GM11168 (cell line): ENCODE data around the gene CFAP20.
"Not testable (repeated sequence)": the region's sequence is repeated elsewhere in the genome, so short reads cannot be mapped to it uniquely, and the experiment has no call there.

ENCODE experiments used
- in situ Hi-C: fragments of 300-500 bp; cut with MboI; formaldehyde crosslinking; loops from one replicate; pipeline ENCODE4 v1.12.0; 2022; ENCODE audit warnings: low sequenced_read_pairs; ENCODE audit not compliant: unreplicated experiment

The CFAP20 gene

DNA sequence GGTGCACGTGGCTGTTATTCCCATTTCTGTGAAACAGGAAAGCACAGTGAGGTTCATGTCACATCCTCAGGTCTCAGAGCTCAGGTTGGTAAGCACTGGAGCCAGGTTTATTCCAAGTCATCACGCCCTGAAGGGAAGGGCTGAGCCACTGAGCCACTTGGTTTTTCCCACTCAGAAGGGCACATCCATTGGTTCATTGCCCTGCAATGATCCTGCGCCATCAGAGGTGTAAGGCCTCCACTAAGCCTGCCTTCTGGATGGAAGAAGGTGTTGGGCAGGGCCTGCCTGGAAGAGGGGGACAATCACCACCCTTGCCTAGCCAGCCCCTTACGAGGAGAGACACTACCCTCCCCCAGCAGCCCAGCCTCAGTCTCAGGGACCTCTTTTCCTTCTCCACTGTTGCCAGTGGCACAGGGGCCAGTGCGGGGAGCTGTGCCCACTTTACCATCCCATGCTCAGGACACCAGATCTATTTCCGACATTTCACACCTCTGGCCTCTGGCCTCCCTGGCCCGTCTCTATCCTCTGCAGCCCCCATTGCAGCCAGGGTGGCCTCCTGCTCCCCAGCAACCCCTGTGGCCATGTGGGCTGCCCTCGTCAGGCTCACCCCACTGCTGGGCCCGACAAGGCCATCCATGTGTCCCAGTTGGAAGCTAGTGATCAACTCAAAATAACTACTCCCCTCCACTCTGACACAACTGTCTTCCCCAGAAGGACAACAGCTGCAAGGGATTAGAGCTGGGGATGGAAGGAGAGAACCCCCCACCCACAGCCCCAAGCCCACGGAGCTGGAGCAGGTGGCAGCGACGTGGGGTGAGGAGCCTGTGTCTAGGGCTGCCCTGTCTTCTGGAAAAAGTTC, 29.9 kb downstream of the CFAP20 start:
- in situ Hi-C loops, result no loop called here

DNA sequence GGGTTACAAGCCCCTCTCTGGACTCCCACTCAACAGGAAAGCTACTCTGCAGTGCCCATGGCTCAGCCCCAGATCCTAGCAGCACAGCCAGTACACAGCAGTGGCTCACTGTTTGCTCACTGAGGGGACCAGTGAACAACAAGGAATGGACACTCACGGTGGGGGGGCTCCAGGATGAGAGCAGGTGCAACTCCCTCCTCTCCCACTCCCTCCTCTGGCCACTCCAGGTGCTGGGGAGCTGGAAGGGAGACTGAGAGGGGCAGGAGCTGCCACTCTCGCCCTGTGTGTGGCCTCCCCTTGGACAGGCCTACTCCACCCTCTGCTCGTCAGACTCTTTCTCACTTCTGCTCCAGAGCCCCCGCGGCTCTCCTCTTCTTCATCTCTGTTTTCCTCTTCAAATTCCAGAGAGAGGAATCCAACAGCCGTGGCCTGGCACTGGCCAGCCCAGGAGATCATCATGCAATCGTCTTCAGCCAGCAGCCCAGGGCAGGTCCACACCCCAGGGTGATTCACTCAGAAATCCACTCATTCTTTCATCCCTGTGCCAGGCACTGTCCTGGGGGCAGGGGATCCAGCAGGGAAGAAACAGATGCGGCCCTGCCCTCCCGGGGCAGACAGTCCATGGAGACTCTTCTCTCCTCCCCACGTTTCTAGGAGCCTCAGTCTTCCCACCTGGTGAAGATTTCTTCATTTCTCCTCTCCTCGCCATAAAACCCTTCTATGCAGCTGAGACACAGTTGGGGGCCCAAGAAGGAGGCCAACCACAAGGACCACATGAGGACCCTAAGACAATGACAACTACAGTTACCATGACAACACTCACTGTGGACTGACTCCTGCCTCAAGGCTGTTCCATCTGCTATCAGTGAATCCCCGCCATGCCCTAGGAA, 30.7 kb downstream of the CFAP20 start:
- in situ Hi-C loops, result no loop called here

DNA sequence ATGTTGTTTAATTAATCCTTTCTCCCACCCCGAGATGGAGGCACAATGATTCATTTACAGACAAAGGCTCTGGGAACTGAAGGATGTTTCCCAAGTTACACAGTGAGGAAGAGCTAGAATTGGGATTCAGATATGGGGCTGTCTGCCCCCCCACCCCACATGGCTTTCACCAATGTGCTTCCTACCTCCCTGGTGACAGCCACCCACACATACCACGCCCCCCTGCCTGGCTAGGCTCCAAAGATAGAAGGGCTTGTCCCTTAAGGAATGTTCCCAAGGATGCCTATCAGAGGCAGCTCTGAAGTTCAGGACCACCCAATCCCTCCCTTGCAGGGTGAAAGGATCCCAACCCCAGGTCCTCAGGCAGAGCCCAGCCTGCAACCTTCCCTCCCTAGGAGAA, 32.9 kb downstream of the CFAP20 start:
- in situ Hi-C loops, result no loop called here

DNA sequence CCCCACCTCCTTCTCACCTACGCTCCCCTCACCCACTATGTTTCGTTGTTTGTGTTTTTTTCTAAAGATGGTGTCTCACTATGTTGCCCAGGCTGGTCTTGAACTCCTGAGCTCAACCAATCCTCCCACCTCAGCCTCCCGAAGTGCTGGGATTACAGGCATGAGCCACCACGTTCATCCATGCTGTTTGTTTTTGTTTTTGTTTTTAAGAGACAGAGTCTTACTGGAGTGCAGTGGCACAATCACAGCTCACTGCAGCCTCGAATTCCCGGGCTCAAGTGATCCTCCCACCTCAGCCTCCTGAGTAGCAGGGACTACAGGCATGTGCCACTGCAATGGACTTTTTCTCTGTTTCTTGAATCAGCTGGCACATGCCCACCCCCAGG, 33.6 kb downstream of the CFAP20 start:
- in situ Hi-C loops, result not testable (repeated sequence)

DNA sequence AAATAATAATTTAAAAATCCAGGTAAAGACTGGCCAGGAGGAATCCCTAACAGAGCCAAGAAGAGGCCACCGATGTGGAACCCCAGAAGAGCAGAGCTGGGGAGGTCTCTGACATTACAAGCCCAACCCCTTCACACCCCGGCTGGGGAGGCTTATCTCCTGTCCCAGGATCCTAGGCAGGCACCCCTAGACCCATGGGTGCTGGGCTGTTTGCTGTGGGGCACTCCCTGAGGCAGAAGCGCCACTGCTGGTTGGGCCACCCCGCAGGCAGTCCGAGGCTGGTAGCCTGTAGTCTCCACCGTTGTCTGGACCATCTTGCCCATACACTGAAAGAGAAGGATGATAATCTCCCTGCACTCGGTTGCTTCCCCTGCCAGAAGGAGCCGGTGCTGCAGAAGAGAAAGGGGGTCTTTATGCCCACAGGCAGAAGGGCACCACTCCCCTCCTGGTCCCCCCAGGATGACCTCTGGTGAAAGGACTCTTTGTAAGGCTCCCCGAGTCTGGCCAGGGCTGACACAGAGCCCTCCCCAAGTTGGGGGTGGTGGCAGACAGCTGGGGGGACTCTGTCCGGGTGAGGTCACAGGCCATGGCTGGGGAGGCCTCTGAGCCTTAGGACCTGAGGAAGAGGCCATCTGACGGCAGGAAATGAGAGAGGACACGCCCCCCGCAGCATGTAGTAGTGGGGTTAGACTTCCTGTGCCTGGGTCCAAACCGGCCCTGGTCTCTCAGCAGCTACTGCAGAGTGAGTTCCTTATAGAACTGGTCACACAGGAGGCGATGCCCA, 34.2 kb downstream of the CFAP20 start:
- in situ Hi-C loops, result no loop called here

DNA sequence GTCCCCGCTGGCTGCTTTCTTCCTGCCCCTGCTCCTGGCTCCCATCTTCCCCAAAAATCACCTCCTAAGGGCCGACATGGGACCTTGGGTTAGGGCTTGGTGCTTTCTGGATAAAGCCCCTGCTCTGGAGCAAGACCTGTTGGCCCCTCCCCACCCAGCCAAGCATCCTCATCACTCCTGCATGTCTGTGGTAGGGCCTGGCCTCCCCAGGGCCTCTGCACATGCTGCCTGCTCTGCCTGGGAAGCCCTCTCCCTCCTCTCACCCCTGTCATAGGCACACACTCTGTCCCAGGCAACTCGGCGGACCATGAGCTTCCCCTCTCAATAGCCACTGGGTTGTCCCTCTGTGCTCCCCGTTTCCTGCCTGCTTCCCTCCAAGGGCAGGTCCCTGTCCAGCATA, 35.2 kb downstream of the CFAP20 start:
- in situ Hi-C loops, result no loop called here

DNA sequence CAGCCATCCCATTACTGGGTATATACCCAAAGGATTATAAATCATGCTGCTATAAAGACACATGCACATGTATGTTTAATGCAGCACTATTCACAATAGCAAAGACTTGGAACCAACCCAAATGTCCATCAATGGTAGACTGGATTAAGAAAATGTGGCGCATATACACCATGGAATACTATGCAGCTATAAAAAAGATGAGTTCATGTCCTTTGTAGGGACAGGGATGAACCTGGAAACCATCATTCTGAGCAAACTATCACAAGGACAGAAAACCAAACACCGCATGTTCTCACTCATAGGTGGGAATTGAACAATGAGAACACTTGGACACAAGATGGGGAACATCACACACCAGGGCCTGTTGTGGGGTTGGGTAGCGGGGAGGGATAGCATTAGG, 38.8 kb downstream of the CFAP20 start:
- in situ Hi-C loops, result not testable (repeated sequence)

DNA sequence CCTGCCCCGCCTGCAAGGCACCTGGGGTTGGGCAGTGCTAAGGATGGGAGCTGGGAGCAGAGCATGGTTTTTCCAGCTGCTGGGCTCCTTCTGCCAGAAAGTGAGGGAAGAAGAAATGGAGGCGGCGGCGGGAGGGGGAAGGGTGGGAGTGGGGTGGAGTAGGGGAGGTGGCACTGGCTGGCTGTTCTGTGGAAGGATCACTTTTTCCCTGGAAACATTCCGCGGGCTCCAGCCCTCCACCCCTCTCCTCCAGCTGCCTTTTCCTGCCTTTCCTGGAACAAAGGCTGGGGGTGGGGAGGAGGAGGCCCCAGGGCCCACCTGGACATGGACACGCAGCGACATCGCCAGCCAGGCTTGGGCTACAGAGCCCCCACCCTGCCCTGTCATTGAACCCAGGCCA, 41.1 kb downstream of the CFAP20 start:
- in situ Hi-C loops, result no loop called here

DNA sequence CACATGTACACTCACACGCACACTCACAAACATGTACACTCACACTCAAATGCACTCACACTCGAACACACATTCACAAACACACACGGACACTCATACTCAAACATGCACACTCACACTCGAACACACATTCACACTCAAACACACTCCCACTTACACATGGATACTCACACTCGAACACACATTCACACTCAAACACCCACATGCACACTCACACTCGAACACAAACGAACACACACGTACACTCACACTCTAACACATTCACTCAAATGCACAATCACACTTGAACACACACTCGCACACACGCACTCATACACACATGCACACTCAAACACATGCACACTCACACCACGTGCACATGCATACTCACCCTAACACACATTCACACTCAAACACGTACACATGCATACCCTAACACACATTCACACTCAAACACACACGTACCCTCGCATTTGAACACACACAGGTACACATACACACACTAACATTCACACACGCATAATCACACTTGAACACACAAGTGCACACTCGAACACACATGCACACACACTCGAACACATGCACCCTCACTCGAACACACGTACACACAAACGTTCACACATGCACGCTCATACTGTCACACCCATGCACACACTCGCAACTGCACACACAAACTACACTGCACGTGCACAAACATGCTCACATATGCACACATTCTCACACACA, 41.8 kb downstream of the CFAP20 start:
- in situ Hi-C loops, result no loop called here

DNA sequence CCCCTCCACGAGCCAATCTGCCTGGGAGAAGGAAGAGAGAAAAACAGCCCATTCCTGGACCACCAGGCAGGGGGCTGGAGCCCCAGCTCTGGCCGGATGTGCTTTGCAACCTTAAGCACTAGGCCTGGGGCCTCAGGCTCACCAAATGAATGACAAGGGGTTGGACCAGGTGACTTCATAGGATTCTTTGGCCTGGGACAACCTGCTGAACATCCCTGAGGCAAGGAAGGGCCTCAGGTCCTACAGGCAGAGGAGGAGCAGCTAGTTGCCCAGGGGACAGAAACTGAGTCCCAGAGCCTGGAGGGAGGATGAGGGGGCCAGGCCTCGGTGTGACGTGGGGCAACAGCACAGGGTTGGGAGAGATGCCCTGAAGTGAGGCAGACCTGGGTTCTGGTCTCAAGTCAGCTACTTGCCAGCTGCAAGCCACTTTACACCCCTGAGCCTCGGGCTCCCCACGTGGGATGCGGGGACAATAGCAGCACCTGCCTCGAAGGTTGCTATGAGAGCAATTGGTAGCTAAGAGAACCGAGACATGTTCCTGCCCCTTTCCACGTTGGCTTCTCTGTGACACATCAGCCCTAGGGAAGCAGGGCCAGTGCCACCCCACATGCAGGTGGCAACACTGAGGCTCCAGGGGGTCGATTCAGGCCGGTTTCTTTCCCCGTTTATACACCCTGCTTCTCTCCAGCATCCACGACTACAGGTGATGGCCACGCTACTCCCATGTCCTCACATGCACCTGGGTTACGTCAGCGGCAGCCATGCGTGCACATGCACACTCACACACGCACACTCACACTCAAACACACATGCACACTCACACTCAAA, 42.6 kb downstream of the CFAP20 start:
- in situ Hi-C loops, result no loop called here

DNA sequence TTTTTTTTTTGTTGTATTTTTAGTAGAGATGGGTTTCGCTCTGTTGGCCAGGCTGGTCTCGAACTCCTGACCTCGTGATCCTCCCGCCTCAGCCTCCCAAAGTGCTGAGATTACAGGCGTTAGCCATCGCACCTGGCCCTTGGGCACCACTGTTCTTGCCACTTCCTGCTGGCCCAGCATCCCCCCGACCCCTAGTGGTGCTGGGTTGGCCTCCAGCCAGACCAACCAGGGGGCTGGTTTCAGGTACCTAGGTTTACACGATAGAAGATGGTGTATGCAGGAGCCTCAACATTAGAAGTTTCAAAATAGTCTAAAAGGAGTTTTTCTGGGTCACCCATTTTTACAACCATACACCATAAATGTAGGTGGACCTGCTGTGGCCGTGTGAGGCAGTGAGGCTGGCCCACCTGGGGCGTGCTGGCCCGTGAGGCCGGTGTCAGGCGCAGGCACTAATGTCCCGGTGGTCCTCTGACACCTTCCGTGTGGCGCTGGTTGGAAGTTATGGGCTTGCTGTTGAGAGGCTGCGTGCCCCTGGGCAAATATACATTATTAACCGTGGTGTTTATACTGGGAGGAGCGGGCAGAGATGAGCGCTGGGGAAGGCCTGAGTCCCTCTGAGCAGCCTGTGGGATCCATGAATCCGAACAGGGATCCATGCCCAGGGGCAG, 43.5 kb downstream of the CFAP20 start:
- in situ Hi-C loops, result no loop called here

DNA sequence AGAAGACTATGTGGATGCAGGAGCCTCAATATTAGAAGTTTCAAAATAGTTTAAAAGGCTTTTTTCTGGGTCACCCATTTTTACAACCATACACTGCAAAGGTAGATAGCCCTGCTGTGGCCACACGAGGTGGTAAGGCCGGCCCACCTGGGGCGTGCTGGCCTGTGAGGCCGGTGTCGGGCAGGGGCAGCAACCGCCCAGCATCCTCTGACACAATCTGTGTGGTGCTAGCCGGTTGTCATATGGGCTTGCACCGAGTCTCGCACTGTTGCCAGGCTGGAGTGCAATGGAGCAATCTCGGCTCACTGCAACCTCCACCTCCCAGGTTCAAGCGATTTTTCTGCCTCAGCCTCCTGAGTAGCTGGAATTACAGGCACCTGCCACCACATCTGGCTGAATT, 44.0 kb downstream of the CFAP20 start:
- in situ Hi-C loops, result no loop called here

DNA sequence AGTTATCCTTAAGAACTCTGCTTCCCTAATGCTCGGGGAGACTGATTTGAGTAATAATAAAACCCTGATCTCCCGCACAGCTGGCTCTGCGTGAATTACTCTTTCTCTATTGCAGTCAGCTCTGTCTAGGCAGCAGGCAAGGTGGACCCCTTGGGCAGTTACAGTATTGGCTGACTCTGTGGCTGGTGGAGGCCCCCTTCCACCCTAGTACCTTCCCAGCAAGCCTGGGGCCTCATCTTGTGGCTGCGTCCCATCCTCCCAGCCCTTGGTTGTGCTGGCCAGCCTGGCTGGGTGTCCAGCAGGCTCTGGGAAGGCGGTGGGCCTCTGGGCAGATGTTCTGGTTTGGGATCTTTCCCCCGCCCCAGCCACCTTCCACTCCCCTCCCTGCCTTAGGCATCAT, 44.5 kb downstream of the CFAP20 start:
- in situ Hi-C loops, result no loop called here

DNA sequence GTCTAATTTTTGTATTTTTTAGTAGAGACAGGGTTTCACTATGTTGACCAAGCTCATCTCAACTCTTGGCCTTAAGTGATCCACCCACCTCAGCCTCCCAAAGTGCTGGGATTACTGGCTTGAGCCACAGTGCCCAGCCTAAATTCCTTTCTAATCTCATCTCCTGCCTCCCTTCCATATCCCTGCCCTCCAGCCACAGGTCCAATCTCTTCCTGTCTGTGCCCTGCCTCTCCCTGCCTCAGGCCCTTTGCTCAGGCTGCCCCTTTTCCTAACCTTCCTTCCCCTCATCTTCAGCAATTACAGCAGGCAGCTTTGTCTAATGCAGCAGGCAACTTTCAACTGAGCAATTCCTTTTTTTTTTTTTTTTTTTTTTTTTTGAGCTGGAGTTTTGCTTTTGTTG, 46.8 kb downstream of the CFAP20 start:
- in situ Hi-C loops, result no loop called here

DNA sequence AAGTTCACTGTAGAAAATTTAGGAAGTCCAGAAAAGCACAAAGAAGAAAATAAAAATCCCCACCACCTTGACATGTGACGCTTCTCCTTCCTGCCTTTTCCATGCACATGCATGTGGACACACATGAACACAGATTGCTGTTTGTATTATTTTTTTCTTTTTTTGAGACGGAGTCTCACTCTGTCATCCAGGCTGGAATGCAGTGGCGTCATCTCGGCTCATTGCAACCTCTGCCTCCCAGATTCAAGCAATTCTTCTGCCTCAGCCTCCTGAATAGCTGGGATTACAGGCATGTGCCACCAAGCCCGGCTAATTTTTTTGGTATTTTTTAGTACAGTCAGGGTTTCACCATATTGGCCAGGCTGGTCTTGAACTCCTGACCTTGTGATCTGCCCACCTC, 48.5 kb downstream of the CFAP20 start:
- in situ Hi-C loops, result not testable (repeated sequence)

DNA sequence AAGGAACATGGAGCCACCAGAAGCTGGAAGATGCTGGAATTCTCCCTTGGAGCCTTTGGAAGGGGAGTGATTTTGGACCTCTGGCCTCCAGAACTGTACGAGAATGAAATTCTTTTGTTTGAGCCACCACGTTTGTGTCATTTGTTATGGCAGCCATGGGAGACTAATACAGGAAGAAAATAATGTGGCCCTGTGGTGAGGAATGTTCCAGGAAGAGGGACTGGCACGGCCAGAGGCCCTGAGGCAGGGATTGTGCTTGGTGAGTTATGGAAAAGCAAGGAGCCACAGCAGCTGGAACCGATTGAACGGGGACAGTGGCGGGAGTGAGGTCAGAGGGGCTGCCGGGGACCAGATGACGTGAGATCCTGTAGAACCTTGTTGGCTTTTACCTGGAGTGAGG, 51.4 kb downstream of the CFAP20 start:
- in situ Hi-C loops, result no loop called here

DNA sequence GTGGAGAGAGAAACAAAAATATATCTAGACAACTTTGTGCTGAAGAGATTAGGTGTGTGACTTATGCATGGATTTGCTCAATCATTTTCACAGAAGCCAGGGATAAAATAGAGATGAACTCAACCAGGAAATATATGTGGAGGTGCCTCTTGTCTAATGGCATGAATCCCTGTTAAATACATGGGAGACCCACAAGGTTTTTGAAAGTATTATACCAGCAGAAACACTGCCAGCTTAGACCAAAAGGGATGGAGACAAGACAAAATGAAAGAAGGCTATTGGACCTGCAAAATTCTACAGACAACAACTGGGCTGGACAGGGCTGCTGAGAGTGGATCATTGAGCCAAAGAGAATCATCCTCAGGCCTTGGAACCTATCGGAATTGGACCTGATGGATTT, 52.7 kb downstream of the CFAP20 start:
- in situ Hi-C loops, result no loop called here

DNA sequence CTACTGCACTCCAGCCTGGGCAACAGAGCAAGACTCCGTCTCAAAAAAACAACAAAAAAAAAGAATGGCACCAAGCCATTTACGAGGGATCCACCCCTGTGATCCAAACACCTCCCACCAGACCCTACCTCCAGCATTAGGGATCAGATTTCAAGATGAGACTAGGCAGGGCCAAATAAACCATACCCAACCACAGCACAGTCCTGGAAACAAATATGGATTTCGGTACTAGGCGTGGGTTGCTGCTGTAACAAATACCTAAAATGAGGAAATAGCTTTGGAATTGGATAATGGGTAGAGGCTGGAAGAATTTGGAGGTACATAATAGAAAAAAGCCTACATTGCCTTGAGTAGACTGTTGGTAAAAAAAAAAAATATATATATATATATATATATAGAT, 54.5 kb downstream of the CFAP20 start:
- in situ Hi-C loops, result no loop called here

DNA sequence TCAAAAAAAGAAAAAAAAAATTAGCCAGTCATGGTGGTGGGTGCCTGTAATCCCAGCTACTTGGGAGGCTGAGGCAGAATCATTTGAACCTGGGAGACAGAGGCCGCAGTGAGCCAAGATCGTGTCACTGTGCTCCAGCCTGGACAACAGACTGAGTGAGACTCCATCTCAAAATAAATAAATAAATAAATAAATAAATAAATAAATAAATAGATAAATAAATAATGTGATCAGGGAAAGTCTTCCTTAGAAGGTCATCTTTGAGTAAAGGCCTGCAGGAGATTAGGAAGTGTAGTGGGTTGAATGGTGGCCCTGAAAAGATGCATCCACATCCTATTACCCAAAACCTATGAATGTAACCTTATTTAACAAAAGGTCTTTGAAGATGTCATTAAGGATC, 56.1 kb downstream of the CFAP20 start:
- in situ Hi-C loops, result not testable (repeated sequence)
